HG02623 (cell line): ENCODE results near the gene RIPK4.
"Not testable (repeated sequence)": the region's sequence is repeated elsewhere in the genome, so short reads cannot be mapped to it uniquely, and the experiment has no call there.

Experiments
- ATAC-seq: cut with Tn5 transposase; IDR thresholded peaks from one replicate; pipeline ENCODE4 v1.9.1; 2021; ENCODE audit warnings: moderate library complexity; ENCODE audit not compliant: unreplicated experiment

RIPK4 gene

DNA sequence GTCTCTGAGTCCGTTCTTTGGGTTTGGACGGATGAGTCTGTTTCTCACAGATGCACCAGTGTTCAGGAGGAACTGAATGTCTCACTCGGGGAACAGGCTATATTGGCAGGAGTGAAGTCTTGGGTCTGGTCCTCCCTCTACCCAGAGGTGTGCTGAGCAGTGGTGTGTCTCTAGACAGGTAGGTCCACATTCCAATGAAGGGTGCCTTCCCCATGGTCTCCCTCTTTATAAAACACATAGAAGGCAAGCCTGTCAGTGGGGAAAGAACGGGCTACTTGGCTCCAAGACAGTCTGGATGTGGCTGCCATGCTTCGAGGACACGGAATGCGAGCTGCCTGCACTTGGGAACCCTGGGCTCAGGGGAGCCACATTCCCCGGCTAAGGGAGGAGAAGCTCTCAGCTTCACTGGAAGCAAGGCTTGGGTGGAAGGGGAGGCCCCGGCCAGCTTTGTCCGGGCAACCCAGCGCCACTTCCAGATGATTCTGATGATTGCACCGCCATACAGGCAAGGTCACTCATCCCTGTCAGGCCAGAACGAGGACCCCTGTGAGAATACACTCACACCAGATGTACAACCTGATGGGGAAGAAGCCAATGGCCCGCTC lies 29.7 kb upstream of the RIPK4 start:
- no peak for ATAC-seq

- no peak for ATAC-seq
These were observed 28.9 kb upstream of the RIPK4 start for GRCh38 chr21:41795726-41796125.

GRCh38 chr21:41794600-41794999 lies 27.7 kb upstream of the RIPK4 start:
- ATAC-seq: no peak

- no peak for ATAC-seq
These were observed 25.9 kb upstream of the RIPK4 start for GRCh38 chr21:41792711-41793110.

DNA sequence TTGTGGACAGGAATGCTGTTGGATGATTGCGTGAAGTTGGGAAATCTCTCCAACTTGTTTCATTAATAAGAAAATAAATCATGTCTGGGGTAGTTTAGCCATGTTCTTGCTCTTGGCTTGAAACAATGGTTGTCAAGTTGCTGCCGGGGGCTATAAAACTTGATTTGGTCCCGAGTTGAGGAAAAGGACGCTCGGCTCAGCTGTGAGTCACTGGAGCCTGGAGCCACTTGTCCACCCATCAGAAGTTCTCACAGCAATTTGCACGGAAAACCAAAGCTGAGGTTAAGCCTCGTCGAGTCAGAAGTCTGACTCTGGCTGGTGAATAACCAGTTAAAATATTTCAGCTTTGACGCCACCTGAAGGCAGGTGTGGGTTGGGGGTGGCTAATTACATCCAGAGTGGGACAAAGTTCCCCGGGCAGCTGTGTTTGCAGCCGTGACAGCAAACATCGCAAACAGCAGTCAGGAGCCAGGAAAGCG lies 19.7 kb upstream of the RIPK4 start:
- ATAC-seq: no peak

GRCh38 chr21:41785262-41785661 lies 18.4 kb upstream of the RIPK4 start:
- not testable (repeated sequence) for ATAC-seq

GRCh38 chr21:41784456-41785102 lies 17.7 kb upstream of the RIPK4 start:
- ATAC-seq: no peak

DNA sequence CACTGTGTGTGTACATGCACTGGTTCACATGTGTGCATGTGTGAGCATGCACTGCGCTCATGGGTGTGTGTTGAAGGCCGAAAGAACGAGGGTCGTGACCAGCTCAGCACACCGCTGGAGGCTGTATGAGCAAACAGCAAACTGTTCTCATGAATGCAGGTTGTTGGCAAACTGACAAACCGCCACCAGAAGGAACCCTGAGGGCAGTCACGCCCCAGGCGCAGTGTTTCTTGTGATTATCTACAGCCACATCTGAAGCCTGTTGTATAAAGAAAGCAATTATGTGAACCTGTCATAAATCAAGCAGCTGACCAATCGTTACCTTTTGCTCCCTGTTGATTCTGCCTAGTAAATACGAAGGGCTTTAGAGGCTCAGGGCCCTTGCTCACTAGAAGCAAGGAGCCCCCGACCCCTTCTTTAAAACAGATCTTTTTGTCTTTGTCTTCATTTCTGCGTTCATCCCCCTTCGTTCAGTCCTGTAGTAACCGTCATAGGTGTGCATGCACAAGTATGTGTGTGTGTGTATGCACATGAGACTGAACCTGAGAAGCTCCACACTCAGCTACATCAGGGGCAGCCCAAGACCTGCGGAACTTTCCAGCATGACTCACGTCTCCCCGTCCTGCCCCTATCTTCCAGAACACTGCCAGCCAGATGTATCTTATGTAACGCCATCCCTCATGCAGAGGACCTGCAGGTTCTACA lies 16.8 kb upstream of the RIPK4 start:
- no peak for ATAC-seq

GRCh38 chr21:41781050-41781410 lies 14.2 kb upstream of the RIPK4 start:
- ATAC-seq: no peak

DNA sequence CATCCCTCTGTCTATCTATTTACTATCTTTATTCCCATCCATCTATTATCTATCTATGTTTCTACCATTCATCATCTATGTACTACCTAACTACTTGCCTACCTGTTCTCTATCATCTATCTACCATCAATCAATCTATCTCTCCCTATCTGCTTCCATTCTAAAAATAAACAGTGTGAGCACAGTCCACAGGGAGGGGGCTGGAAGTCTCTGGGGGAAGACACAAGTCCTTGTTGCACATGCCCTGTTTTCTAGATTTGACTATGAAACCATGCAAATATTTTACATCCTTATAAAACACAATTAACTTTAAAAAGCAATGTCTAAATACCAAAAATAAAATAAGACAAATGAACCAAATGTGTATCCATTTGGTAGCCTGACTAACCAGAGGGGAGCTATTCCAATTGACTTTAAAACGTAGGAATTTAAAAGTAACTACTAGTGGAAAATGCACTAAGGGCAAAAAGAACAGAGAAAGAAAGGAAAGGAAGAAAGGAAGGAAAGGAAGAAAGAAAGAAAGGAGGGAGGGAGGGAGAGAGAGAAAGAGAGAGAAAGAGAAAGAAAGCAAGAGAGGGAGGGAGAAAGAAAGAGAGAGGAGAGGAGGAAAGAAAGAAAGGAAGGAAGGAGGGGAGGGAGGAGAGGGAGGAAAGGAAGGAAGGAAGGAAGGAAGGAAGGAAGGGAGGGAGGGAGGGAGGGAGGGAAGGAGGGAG lies 13.6 kb upstream of the RIPK4 start:
- no peak for ATAC-seq

- ATAC-seq: no peak
These were observed 12.8 kb upstream of the RIPK4 start for GRCh38 chr21:41779659-41780058.

DNA sequence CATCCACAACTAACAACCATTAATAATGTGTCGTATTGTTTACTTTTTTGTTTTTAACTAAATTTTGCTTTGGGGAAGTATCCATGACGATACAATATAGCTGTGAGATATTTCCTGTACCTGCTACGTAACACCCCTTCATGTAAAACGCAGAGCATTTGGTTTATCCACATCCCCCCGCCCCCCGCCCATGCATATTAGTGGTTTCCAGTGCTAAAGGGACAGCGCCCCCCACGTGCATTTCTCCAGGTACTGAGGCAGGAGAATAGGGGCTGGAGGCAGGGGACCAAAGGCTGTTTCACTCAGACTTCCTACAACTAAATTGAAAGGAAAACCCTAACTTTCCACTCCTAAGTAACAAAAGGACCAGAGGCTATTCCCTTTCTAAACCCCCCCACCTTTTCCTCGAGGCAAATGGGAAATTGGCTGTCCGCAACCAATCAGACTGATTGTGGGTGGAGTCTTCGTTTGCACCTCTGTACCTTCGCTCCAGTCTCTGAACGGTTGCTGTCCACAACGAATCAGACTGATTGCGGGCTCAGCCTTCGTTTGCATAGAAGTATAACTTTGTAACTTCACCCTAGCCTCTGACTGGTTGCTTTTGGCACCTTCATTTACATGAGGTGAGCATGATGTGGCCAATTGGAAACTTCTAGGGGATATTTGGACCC lies 12.2 kb upstream of the RIPK4 start:
- ATAC-seq: no peak

GRCh38 chr21:41777951-41778815 lies 11.3 kb upstream of the RIPK4 start:
- no peak for ATAC-seq

DNA sequence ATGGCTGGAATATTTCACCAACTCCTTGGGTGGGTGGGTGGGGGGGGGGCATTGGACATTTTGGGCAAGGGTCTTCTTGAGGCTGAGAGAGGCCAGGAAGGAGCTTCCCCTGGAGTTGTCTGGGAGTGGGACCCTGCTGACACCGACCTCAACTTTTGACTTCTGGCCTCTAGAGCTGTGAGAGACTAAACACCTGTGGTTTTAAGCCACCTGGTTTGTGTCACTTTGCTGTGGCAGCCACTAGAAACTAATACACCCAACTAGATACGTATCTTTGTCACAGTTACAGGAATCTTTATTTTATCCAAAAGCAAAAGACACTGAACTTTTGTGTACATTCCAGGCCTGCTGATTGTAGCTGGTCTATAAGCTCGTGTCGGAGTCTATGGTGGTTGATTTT lies 9.9 kb upstream of the RIPK4 start:
- no peak for ATAC-seq

DNA sequence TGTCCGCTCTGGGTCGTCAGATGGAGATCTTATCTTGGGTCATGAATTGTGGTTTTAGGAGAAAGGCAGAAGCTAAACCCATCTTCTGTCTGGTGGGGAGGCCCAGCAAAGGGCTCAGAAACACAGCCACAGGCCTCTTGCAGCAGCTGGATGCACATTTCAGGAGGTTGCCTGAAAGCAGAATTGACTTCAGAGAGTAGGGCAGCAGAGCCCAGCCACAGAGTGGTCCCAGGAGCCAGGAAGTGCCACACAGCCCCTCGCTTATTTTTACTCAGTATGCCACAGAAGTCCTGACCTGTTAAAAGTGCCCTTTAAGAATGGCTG lies 8.3 kb upstream of the RIPK4 start:
- ATAC-seq: no peak

- ATAC-seq: no peak
These were observed 7.8 kb upstream of the RIPK4 start for GRCh38 chr21:41774467-41775148.

DNA sequence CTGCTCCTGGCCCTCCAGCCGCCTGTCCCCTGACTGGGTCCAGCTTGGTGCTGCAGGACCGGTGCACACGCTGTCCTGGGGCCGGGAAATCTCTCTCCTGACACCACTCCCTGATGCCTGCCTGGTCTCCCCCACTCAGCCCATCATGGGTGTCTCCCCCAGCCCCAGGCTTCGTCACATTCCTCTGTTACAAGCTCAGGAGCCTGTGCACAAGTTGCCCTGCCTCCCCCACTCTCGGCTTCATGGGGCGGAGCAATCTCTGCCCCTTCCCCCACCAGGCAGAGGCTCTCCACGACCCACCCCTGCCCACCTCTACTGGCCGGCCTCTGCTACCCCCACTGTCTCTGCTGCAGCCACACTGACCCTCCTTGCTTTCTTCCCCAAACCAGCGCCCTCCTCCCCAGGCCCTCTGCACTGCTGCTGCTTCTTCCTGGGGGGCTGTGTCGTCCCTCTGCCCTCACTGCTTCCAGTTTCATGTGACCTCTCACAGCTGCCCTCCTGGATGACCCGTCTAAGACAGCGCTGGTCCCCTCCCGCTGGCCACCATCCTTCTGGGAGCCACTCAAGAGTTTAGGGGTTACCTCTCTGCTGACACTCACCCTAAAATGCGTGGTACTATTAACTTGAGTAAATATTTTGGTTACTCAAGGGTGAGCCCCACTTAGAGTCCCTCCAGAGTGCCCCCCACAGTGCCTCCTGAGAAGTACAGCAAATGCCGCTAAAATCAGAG lies 5.7 kb upstream of the RIPK4 start:
- no peak for ATAC-seq

- no peak for ATAC-seq
These were observed 4.7 kb upstream of the RIPK4 start for GRCh38 chr21:41771625-41771945.

- ATAC-seq: no peak
These were observed 4.2 kb upstream of the RIPK4 start for GRCh38 chr21:41770901-41771624.
